Umbilical cord (tissue), 2 donors: ENCODE data around the gene CT45A5. TPM values are rescaled to one million over a fixed set of nuclear protein-coding genes. Genes with fewer than 3 reads are reported as not detected.
"Not testable (repeated sequence)": the region's sequence is repeated elsewhere in the genome, so short reads cannot be mapped to it uniquely, and the experiment has no call there.

Experiments used
- DNase-seq: peaks from one replicate; pipeline ENCODE4 v3.0.0-alpha.2; 2015; ENCODE audit warnings: low spot score
- total RNA-seq: library from RNA; depleted of rRNA; stranded (reverse); fragments of >200 nt; gene quantifications from one replicate; pipeline ENCODE4 v1.2.3, GENCODE V29; 2014; ENCODE audit warnings: low replicate concordance; ENCODE audit not compliant: insufficient read depth

Gene CT45A5, protein sequence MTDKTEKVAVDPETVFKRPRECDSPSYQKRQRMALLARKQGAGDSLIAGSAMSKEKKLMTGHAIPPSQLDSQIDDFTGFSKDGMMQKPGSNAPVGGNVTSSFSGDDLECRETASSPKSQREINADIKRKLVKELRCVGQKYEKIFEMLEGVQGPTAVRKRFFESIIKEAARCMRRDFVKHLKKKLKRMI
- total RNA-seq, result 0.72 TPM

DNA sequence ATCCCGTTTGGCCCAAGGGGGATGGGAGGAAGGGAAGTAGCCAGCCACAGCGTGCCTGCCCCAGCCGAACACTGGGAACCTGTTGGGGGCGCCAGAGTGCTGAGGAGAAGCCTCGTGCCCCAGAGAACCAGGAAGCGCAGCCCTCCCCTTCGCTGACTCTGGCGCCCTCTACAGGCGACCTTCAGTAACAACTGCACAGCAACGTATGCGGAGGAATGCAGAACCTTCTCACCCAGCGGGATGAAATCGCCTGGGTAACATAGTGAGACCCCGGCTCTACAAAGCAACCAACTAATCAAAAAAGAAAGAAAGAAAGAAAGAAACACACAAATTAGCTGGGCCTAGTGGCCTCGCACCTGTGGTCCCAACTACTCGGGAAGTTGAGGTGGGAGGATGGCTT, at the start of gene CT45A5:
CT45A5 (minus strand) TSS at position 101 of the 400 bp plus-strand sequence. CDS start 3,774 bp downstream, outside the sequence.
- DNase-seq, result not testable (repeated sequence)

GRCh38 chrX:135819912-135820311, 34.6 kb upstream of the CT45A5 start, which contains the start of gene CT45A2:
Gene CT45A2 (minus strand): TSS chrX:135820012. CDS start chrX:135816265, 3,747 bp downstream.
- DNase-seq, result not testable (repeated sequence)

GRCh38 chrX:135802687-135803086, 17.4 kb upstream of the CT45A5 start, which contains the start of gene CT45A6:
Gene CT45A6 (minus strand): TSS chrX:135802787. CDS start chrX:135798993, 3,794 bp downstream.
- not testable (repeated sequence) for DNase-seq

- not testable (repeated sequence) for DNase-seq
Observed at GRCh38 chrX:135768091-135768490, 17.2 kb downstream of the CT45A5 start, which contains the start of gene CT45A3. Gene CT45A3 (minus strand): TSS chrX:135768191. CDS start chrX:135764444, 3,747 bp downstream.

DNA sequence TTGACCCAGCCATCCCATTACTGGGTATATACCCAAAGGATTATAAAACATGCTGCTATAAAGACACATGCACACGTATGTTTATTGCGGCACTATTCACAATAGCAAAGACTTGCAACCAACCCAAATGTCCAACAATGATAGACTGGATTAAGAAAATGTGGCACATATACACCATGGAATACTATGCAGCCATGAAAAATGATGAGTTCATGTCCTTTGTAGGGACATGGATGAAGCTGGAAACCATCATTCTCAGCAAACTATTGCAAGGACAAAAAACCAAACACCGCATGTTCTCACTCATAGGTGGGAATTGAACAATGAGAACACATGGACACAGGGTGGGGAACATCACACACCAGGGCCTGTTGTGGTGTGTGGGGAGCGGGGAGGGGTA, 40.6 kb downstream of the CT45A5 start:
- not testable (repeated sequence) for DNase-seq

- DNase-seq, result no peak
Observed at GRCh38 chrX:135741192-135741715, 44.0 kb downstream of the CT45A5 start.

GRCh38 chrX:135740681-135741149, 44.6 kb downstream of the CT45A5 start:
- DNase-seq, result no peak

- DNase-seq, result peak; percentile 15
Observed at GRCh38 chrX:135737366-135738071, 47.8 kb downstream of the CT45A5 start.

DNA sequence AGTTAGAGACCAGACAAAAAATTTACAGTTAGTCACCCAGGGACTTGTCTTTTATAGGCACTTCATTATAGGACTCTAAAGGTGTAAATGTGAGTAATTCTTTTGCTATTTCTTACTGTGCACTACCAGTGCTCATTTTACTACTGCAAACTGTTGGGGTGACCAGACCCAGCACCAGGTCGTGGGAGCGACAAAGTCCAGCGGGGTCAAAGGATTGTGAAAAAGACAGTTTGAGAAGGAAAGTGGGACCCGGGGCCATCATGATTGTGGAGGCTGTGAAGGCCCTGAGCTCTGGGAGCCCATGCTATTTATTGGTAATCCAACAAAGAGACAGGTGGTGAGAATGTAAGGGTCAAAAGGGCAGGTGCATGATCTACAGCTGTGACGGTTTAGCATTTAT, 50.6 kb downstream of the CT45A5 start:
- DNase-seq, result not testable (repeated sequence)

Other genes with a start within 250 kb of the CT45A5 start
- gene CT45A1, start 71.9 kb downstream of the CT45A5 start, total RNA-seq, result not detected
- gene CT45A3, start 17.3 kb downstream of the CT45A5 start, total RNA-seq, result 0.72 TPM
- gene CT45A6, start 17.3 kb upstream of the CT45A5 start, total RNA-seq, result not detected
- gene CT45A2, start 34.5 kb upstream of the CT45A5 start, total RNA-seq, result not detected
- not detected for gene CT45A7, start 51.8 kb upstream of the CT45A5 start, total RNA-seq
- not detected for gene CT45A8, start 69.0 kb upstream of the CT45A5 start, total RNA-seq
- not detected for gene CT45A9, start 86.3 kb upstream of the CT45A5 start, total RNA-seq
- not detected for gene CT45A10, start 107.9 kb upstream of the CT45A5 start, total RNA-seq
- gene SAGE1, start 108.2 kb upstream of the CT45A5 start, total RNA-seq, result not detected
- 9.1 TPM for gene MMGT1, start 188.5 kb upstream of the CT45A5 start, total RNA-seq
- 14.0 TPM for gene SLC9A6, start 199.9 kb upstream of the CT45A5 start, total RNA-seq